Mesodermal cell (in vitro differentiated cells): ENCODE data around the gene ID3.

Experiments used
- H3K27ac ChIP-seq: 2 replicates; pipeline ENCODE4 v1.7.0; 2013; ENCODE audit warnings: mild to moderate bottlenecking, low read depth, low read length, moderate library complexity; ENCODE audit not compliant: severe bottlenecking
- H3K36me3 ChIP-seq: 2 replicates; pipeline ENCODE4 v1.7.1; 2013; ENCODE audit warnings: mild to moderate bottlenecking, low read length, moderate library complexity; ENCODE audit not compliant: control insufficient read depth, insufficient read depth
- H3K4me1 ChIP-seq: one replicate; pipeline ENCODE4 v1.7.1; 2013; ENCODE audit warnings: mild to moderate bottlenecking, low read length; ENCODE audit not compliant: insufficient read depth, control insufficient read depth, poor library complexity, severe bottlenecking
- H3K4me3 ChIP-seq: 2 replicates; pipeline ENCODE4 v1.7.0; 2013; ENCODE audit warnings: low read length, control low read depth, mild to moderate bottlenecking; ENCODE audit not compliant: insufficient read depth, poor library complexity, severe bottlenecking; ENCODE audit errors: extremely low read depth
- H3K9me3 ChIP-seq: 2 replicates; pipeline ENCODE4 v1.7.1; 2013; ENCODE audit warnings: mild to moderate bottlenecking, low read length, moderate library complexity; ENCODE audit not compliant: control insufficient read depth
- WGBS, 2 experiments: methylation state at CpG; one replicate each; pipeline ENCODE4 v1.1.5; 2013; ENCODE audit warnings: missing lambda C conversion rate in 2 of 2; ENCODE audit not compliant: insufficient coverage in 2 of 2; 5-methylcytosine and 5-hydroxymethylcytosine counted together

The ID3 gene

GRCh38 chr1:23573574-23574182 lies 14.4 kb upstream of the ID3 start:
- no peak overlapping the region for H3K4me3 ChIP-seq
- H3K4me1 ChIP-seq: peaks cover 46% of the 10 kb centered on the region
- H3K27ac ChIP-seq: no peak overlapping the region
- H3K9me3 ChIP-seq: peaks cover 5% of the 10 kb centered on the region
- WGBS, 2 experiments: 70 to 81% methylated on average over 2 to 3 of the region's 4 CpGs
- no peaks in the 10 kb centered on the region for H3K36me3 ChIP-seq

- no CpG with 5 or more reads among the region's 3 CpGs for WGBS, 2 experiments
- Histone ChIP-seq H3K4me3 (no peak overlapping the region), H3K4me1 (peaks cover 37% of the 10 kb centered on the region), H3K9me3 (peaks cover 5% of the 10 kb centered on the region), H3K36me3 (no peaks in the 10 kb centered on the region), H3K27ac (no peak overlapping the region)
Observed at GRCh38 chr1:23571465-23571864, 12.2 kb upstream of the ID3 start.

GRCh38 chr1:23570001-23570691 lies 10.8 kb upstream of the ID3 start:
- Histone ChIP-seq H3K9me3 (peaks cover 5% of the 10 kb centered on the region), H3K4me1 (peaks cover 24% of the 10 kb centered on the region), H3K27ac (no peak overlapping the region), H3K36me3 (no peaks in the 10 kb centered on the region), H3K4me3 (no peak overlapping the region)
- WGBS, 2 experiments: 100% methylated on average over 3 to 4 of the region's 4 CpGs

GRCh38 chr1:23568608-23569383 lies 9.5 kb upstream of the ID3 start:
- H3K36me3 ChIP-seq: no peaks in the 10 kb centered on the region
- H3K4me3 ChIP-seq: peak overlapping the region; percentile 35
- H3K27ac ChIP-seq: peak overlapping the region; percentile 98
- H3K4me1 ChIP-seq: peaks cover 35% of the 10 kb centered on the region
- H3K9me3 ChIP-seq: no peaks in the 10 kb centered on the region
- WGBS, 2 experiments: 25 to 27% methylated on average over 13 to 14 of the region's 16 CpGs

- Histone ChIP-seq H3K9me3 (no peaks in the 10 kb centered on the region), H3K4me3 (peak overlapping the region; percentile 35), H3K4me1 (peaks cover 41% of the 10 kb centered on the region), H3K27ac (peak overlapping the region; percentile 98), H3K36me3 (no peaks in the 10 kb centered on the region)
- 0 to 2% methylated on average over 23 to 37 of the region's 66 CpGs for WGBS, 2 experiments
Observed at GRCh38 chr1:23567996-23568607, 8.8 kb upstream of the ID3 start.

- peaks cover 45% of the 10 kb centered on the region for H3K4me1 ChIP-seq
- no peak overlapping the region for H3K4me3 ChIP-seq
- 78 to 89% methylated on average over 7 to 13 of the region's 15 CpGs for WGBS, 2 experiments
Observed at GRCh38 chr1:23567629-23567995, 8.3 kb upstream of the ID3 start.

GRCh38 chr1:23566304-23566703 lies 7.0 kb upstream of the ID3 start:
- Histone ChIP-seq H3K27ac (no peak overlapping the region), H3K4me1 (peaks cover 51% of the 10 kb centered on the region)
- 87 to 98% methylated on average over 5 to 6 of the region's 6 CpGs for WGBS, 2 experiments

More at GRCh38 chr1:23567629-23567995, 8.3 kb upstream of the ID3 start:
- Histone ChIP-seq H3K27ac (peak overlapping the region; percentile 98), H3K9me3 (no peaks in the 10 kb centered on the region), H3K36me3 (no peaks in the 10 kb centered on the region)

GRCh38 chr1:23565776-23566175 lies 6.5 kb upstream of the ID3 start:
- no peaks in the 10 kb centered on the region for H3K36me3 ChIP-seq
- peak overlapping the region; percentile 33 for H3K27ac ChIP-seq
- peaks cover 57% of the 10 kb centered on the region for H3K4me1 ChIP-seq
- WGBS, 2 experiments: 91 to 100% methylated on average over 1 of the region's 3 CpGs
- no peak overlapping the region for H3K4me3 ChIP-seq
- no peaks in the 10 kb centered on the region for H3K9me3 ChIP-seq

More at GRCh38 chr1:23566304-23566703, 7.0 kb upstream of the ID3 start:
- H3K4me3 ChIP-seq: no peak overlapping the region
- no peaks in the 10 kb centered on the region for H3K9me3 ChIP-seq
- no peaks in the 10 kb centered on the region for H3K36me3 ChIP-seq

- H3K27ac ChIP-seq: peak overlapping the region; percentile 100
- H3K9me3 ChIP-seq: no peaks in the 10 kb centered on the region
- H3K4me1 ChIP-seq: peaks cover 58% of the 10 kb centered on the region
- H3K4me3 ChIP-seq: no peak overlapping the region
- 56 to 64% methylated on average over 6 to 7 of the region's 10 CpGs for WGBS, 2 experiments
- H3K36me3 ChIP-seq: no peaks in the 10 kb centered on the region
Observed at GRCh38 chr1:23564529-23565122, 5.3 kb upstream of the ID3 start.

GRCh38 chr1:23563755-23564374 lies 4.6 kb upstream of the ID3 start:
- H3K36me3 ChIP-seq: peaks cover 4% of the 10 kb centered on the region
- peak overlapping the region; percentile 100 for H3K27ac ChIP-seq
- peaks cover 51% of the 10 kb centered on the region for H3K4me1 ChIP-seq
- H3K9me3 ChIP-seq: no peaks in the 10 kb centered on the region
- H3K4me3 ChIP-seq: no peak overlapping the region
- WGBS, 2 experiments: 80 to 100% methylated on average over 1 of the region's 3 CpGs
